Lung (tissue), 12 donors: Measurements from ENCODE around the gene FEN1. TPM values are rescaled to one million over a fixed set of nuclear protein-coding genes. Genes with fewer than 3 reads are reported as not detected.

Source experiments
- ATAC-seq: fragments of 200-7000 bp; cut with Tn5 transposase; one replicate; pipeline ENCODE4 v1.9.1; 2020; ENCODE audit warnings: moderate number of reproducible peaks; ENCODE audit not compliant: insufficient read depth, low FRiP score
- DNase-seq, 3 donors: peaks; one replicate each; pipeline ENCODE4 v3.0.0-alpha.2; 2013 to 2017
- H3K27ac ChIP-seq, 2 donors: one replicate each; pipeline ENCODE4 v1.5.1; 2013; ENCODE audit warnings: mild to moderate bottlenecking in 2 of 2, moderate library complexity in 2 of 2, control low read depth in 1 of 2, inconsistent platforms in 1 of 2, low read depth in 1 of 2, low read length in 1 of 2
- H3K27me3 ChIP-seq, 3 donors: one replicate each; pipeline ENCODE4 v1.5.1; 2013; ENCODE audit warnings: low read length in 2 of 3; ENCODE audit not compliant: control insufficient read depth in 3 of 3, insufficient read depth in 3 of 3
- H3K36me3 ChIP-seq, 4 donors: one replicate each; pipeline ENCODE4 v1.5.1; 2013; ENCODE audit warnings: low read length in 4 of 4, mild to moderate bottlenecking in 1 of 4, moderate library complexity in 1 of 4; ENCODE audit not compliant: control insufficient read depth in 4 of 4, insufficient read depth in 4 of 4
- H3K4me1 ChIP-seq, 5 donors: one replicate each; pipeline ENCODE4 v1.5.1; 2013; ENCODE audit warnings: low read length in 5 of 5, mild to moderate bottlenecking in 2 of 5, moderate library complexity in 1 of 5; ENCODE audit not compliant: control insufficient read depth in 5 of 5, insufficient read depth in 5 of 5
- H3K4me3 ChIP-seq: one replicate; pipeline ENCODE4 v1.5.1; 2013; ENCODE audit warnings: mild to moderate bottlenecking, control low read depth, moderate library complexity
- H3K9ac ChIP-seq, 2 donors: one replicate each; pipeline ENCODE4 v1.5.1; 2013; ENCODE audit warnings: low read length in 2 of 2, control low read depth in 1 of 2; ENCODE audit not compliant: insufficient read depth in 1 of 2
- H3K9me3 ChIP-seq, 4 donors: one replicate each; pipeline ENCODE4 v1.5.1; 2013; ENCODE audit warnings: low read length in 3 of 4, mild to moderate bottlenecking in 1 of 4, moderate library complexity in 1 of 4; ENCODE audit not compliant: control insufficient read depth in 4 of 4, insufficient read depth in 3 of 4
- CTCF ChIP-seq: IDR thresholded peaks from 2 replicates; pipeline ENCODE4 v1.5.1; 2012; ENCODE audit warnings: mild to moderate bottlenecking; ENCODE audit errors: control extremely low read depth, extremely low read depth
- WGBS, 2 donors: extraction: QIAGEN DNeasy Blood & Tissue Kit; methylation state at CpG; one replicate each; pipeline ENCODE4 v1.1.7; 2013; 5-methylcytosine and 5-hydroxymethylcytosine counted together
- polyA plus RNA-seq, 2 donors: library from polyadenylated mRNA; stranded (reverse); fragments of 200-250 nt; gene quantifications; one replicate each; pipeline ENCODE4 v1.2.1, GENCODE V29; 2013
- total RNA-seq, 2 donors: library from RNA; depleted of rRNA in 1 of 2; stranded (reverse); fragments of >200 nt in 1 of 2; gene quantifications; one replicate each; pipeline ENCODE4 v1.2.1, GENCODE V29; 2014 to 2021
- donor health status: control.
- donor health status: control.
- donor health status: Bipolar disorder and iron deficiency.
- donor health status: healthy.
- donor health status: DM: yes; HTN: yes; CAD: no.

The FEN1 gene
- total and polyA plus RNA-seq, 4 donors: 6.4 to 13.2 (median 10.2) TPM

GRCh38 chr11:61771985-61772455, 20.7 kb upstream of the FEN1 start:
- Histone ChIP-seq H3K4me1 (peaks cover 0 to 26% (median 10%) of the 10 kb centered on the region in 5 donors), H3K9ac (no peak overlapping the region), H3K4me3 (no peak overlapping the region), H3K27me3 (no peaks in the 10 kb centered on the region), H3K27ac (no peak overlapping the region), H3K36me3 (no peaks in the 10 kb centered on the region), H3K9me3 (no peaks in the 10 kb centered on the region)
- WGBS, 2 donors: 49 to 73% methylated on average over 7 of the region's 7 CpGs
- DNase-seq (peak in 2 of 3 donors; percentile 52 to 62), ATAC-seq (no peak)
- no peak for TF ChIP-seq CTCF

- H3K9ac ChIP-seq: no peak overlapping the region
- no peak overlapping the region for H3K27ac ChIP-seq
- peaks cover 0 to 22% (median 12%) of the 10 kb centered on the region in 5 donors for H3K4me1 ChIP-seq
- ATAC-seq: no peak
- H3K9me3 ChIP-seq: no peaks in the 10 kb centered on the region
- H3K27me3 ChIP-seq: no peaks in the 10 kb centered on the region
- DNase-seq: no peak
- TF ChIP-seq CTCF: no peak
- 85 to 87% methylated on average over 10 of the region's 10 CpGs for WGBS, 2 donors
- H3K4me3 ChIP-seq: no peak overlapping the region
- peaks cover 0 to under 1% (median under 1%) of the 10 kb centered on the region in 4 donors for H3K36me3 ChIP-seq
These were observed 19.4 kb upstream of the FEN1 start for GRCh38 chr11:61773356-61773755.

- Histone ChIP-seq H3K27me3 (no peaks in the 10 kb centered on the region), H3K4me1 (peaks cover 0 to 17% (median 12%) of the 10 kb centered on the region in 5 donors), H3K36me3 (peaks cover 0 to 5% (median 2%) of the 10 kb centered on the region in 4 donors), H3K9me3 (no peaks in the 10 kb centered on the region), H3K9ac (no peak overlapping the region), H3K4me3 (no peak overlapping the region), H3K27ac (no peak overlapping the region)
- TF ChIP-seq CTCF: no peak
- no peak for DNase-seq
- 91 to 93% methylated on average over 18 of the region's 18 CpGs for WGBS, 2 donors
- no peak for ATAC-seq
These were observed 18.9 kb upstream of the FEN1 start for GRCh38 chr11:61773809-61774208.

GRCh38 chr11:61774411-61774810, 18.3 kb upstream of the FEN1 start:
- peaks cover 0 to 6% (median 2%) of the 10 kb centered on the region in 4 donors for H3K36me3 ChIP-seq
- no peak for ATAC-seq
- no peak overlapping the region for H3K4me3 ChIP-seq
- H3K4me1 ChIP-seq: peaks cover 0 to 11% (median 10%) of the 10 kb centered on the region in 5 donors
- no peak overlapping the region for H3K9ac ChIP-seq
- TF ChIP-seq CTCF: no peak
- WGBS, 2 donors: 88 to 91% methylated on average over 12 of the region's 12 CpGs
- no peaks in the 10 kb centered on the region for H3K27me3 ChIP-seq
- H3K27ac ChIP-seq: no peak overlapping the region
- DNase-seq: no peak
- no peaks in the 10 kb centered on the region for H3K9me3 ChIP-seq
